Esophagus squamous epithelium (tissue), 5 donors: ENCODE data around the gene OSBPL8. TPM values are rescaled to one million over a fixed set of nuclear protein-coding genes. Genes with fewer than 3 reads are reported as not detected.

Experiments used
- DNase-seq: peaks from one replicate; lab custom pipeline; 2025; lab: John Stamatoyannopoulos, UW
- H3K27ac ChIP-seq, 4 donors: fragments of 200-600 bp; sonication (generic); one replicate each; pipeline ENCODE4 v1.5.1; 2016 to 2019; ENCODE audit warnings: mild to moderate bottlenecking in 1 of 4
- H3K27me3 ChIP-seq, 4 donors: fragments of 200-600 bp; sonication (generic); 1 replicate in 3 of 4; 2 replicates in 1 of 4; pipeline versions ENCODE4 v1.5.1 to v1.6.0; 2017 to 2021; ENCODE audit warnings: antibody characterized with exemption in 1 of 4
- H3K36me3 ChIP-seq, 3 donors: fragments of 200-600 bp; sonication (generic); one replicate each; pipeline ENCODE4 v1.5.1; 2016 to 2019
- H3K4me1 ChIP-seq, 3 donors: fragments of 200-600 bp; sonication (generic); one replicate each; pipeline ENCODE4 v1.5.1; 2017 to 2019
- H3K4me3 ChIP-seq, 4 donors: fragments of 200-600 bp; sonication (generic); 1 replicate in 3 of 4; 2 replicates in 1 of 4; pipeline ENCODE4 v1.5.1; 2016 to 2019; ENCODE audit warnings: mild to moderate bottlenecking in 2 of 4, moderate library complexity in 1 of 4
- H3K9me3 ChIP-seq, 3 donors: fragments of 200-600 bp; sonication (generic); one replicate each; pipeline ENCODE4 v1.5.1; 2016 to 2019
- CTCF ChIP-seq, 6 experiments: fragments of 450-650 bp in 4 of 6; fragments of 200-600 bp in 2 of 6; sonication (generic) in 2 of 6; IDR thresholded peaks; one replicate each; pipeline ENCODE4 v1.5.1; 2016 to 2019; ENCODE audit warnings: antibody characterized with exemption in 6 of 6, mild to moderate bottlenecking in 4 of 6, moderate library complexity in 4 of 6
- POLR2A ChIP-seq, 4 donors: fragments of 450-650 bp; IDR thresholded peaks; one replicate each; pipeline ENCODE4 v1.6.1; 2017; ENCODE audit warnings: antibody characterized with exemption in 4 of 4, mild to moderate bottlenecking in 4 of 4, moderate library complexity in 3 of 4
- WGBS, 2 donors: methylation state at CpG; one replicate each; pipeline ENCODE4 v1.1.5; 2018; 5-methylcytosine and 5-hydroxymethylcytosine counted together
- intact Hi-C: fragments of 100-400 bp; cut with DNase I; formaldehyde crosslinking; loops from one replicate; pipeline ENCODE4 v1.15.0; 2022
- total RNA-seq, 4 donors: library from RNA; depleted of rRNA; stranded (reverse); fragments of >200 nt; gene quantifications; one replicate each; pipeline ENCODE4 v1.1.0, GENCODE V29; 2016
- donor health status: DM: yes; HTN: yes; CAD: no.

The OSBPL8 gene
- total RNA-seq, 4 donors from 2014 or later = 30.3 to 60.8 (median 43.0) TPM

- Histone ChIP-seq H3K4me1 (no peaks in the 10 kb centered on the region), H3K4me3 (no peak overlapping the region), H3K9me3 (peaks cover 0 to 13% (median 0%) of the 10 kb centered on the region in 3 donors), H3K27me3 (no peaks in the 10 kb centered on the region), H3K27ac (no peak overlapping the region), H3K36me3 (peaks cover 0 to 16% (median 0%) of the 10 kb centered on the region in 3 donors)
- WGBS, 2 donors = 80 to 98% methylated on average over 1 to 4 of the region's 4 CpGs
- no peak for TF ChIP-seq CTCF (IDR thresholded peaks at IDR 0.05)
- no peak for TF ChIP-seq POLR2A (IDR thresholded peaks at IDR 0.05)
- intact Hi-C loops = no loop called here
- no peak for DNase-seq
Measured at GRCh38 chr12:76490763-76491162, 68.8 kb downstream of the OSBPL8 start.

- TF ChIP-seq POLR2A (IDR thresholded peaks at IDR 0.05) = no peak
- no peak for TF ChIP-seq CTCF (IDR thresholded peaks at IDR 0.05)
- H3K9me3 ChIP-seq = peaks cover 0 to 13% (median 0%) of the 10 kb centered on the region in 3 donors
- intact Hi-C loops = no loop called here
- H3K27ac ChIP-seq = no peak overlapping the region
- no peak for DNase-seq
- peaks cover 0 to 25% (median 0%) of the 10 kb centered on the region in 3 donors for H3K36me3 ChIP-seq
- 86 to 92% methylated on average over 3 of the region's 3 CpGs for WGBS, 2 donors
- no peaks in the 10 kb centered on the region for H3K27me3 ChIP-seq
- H3K4me1 ChIP-seq = no peaks in the 10 kb centered on the region
- H3K4me3 ChIP-seq = no peak overlapping the region
Measured at GRCh38 chr12:76489737-76490136, 69.8 kb downstream of the OSBPL8 start.

GRCh38 chr12:76486011-76486410 lies 73.6 kb downstream of the OSBPL8 start:
- TF ChIP-seq POLR2A (IDR thresholded peaks at IDR 0.05) = no peak
- no peak for TF ChIP-seq CTCF (IDR thresholded peaks at IDR 0.05)
- Histone ChIP-seq H3K27ac (no peak overlapping the region), H3K4me1 (no peaks in the 10 kb centered on the region), H3K9me3 (no peaks in the 10 kb centered on the region), H3K27me3 (no peaks in the 10 kb centered on the region), H3K4me3 (no peak overlapping the region), H3K36me3 (peaks cover 0 to 36% (median 0%) of the 10 kb centered on the region in 3 donors)
- 88 to 89% methylated on average over 2 of the region's 2 CpGs for WGBS, 2 donors
- intact Hi-C loops = no loop called here
- no peak for DNase-seq

- Histone ChIP-seq H3K27me3 (no peaks in the 10 kb centered on the region), H3K36me3 (peaks cover 0 to 20% (median 0%) of the 10 kb centered on the region in 3 donors), H3K4me3 (no peak overlapping the region), H3K4me1 (peaks cover 0 to 2% (median 0%) of the 10 kb centered on the region in 3 donors), H3K9me3 (no peaks in the 10 kb centered on the region), H3K27ac (no peak overlapping the region)
- TF ChIP-seq CTCF (IDR thresholded peaks at IDR 0.05) (no peak), POLR2A (IDR thresholded peaks at IDR 0.05) (no peak)
- intact Hi-C loops = no loop called here
- DNase-seq = no peak
Measured at GRCh38 chr12:76480796-76481195, 78.8 kb downstream of the OSBPL8 start.

- no peak overlapping the region for H3K27ac ChIP-seq
- no peaks in the 10 kb centered on the region for H3K27me3 ChIP-seq
- peaks cover 0 to 6% (median 0%) of the 10 kb centered on the region in 3 donors for H3K4me1 ChIP-seq
- TF ChIP-seq POLR2A (IDR thresholded peaks at IDR 0.05) (no peak), CTCF (IDR thresholded peaks at IDR 0.05) (no peak)
- H3K36me3 ChIP-seq = peaks cover 0 to 8% (median 0%) of the 10 kb centered on the region in 3 donors
- WGBS, 2 donors = 92 to 95% methylated on average over 4 to 5 of the region's 5 CpGs
- no peak overlapping the region for H3K4me3 ChIP-seq
- no peak for DNase-seq
- no peaks in the 10 kb centered on the region for H3K9me3 ChIP-seq
- intact Hi-C loops = no loop called here
Measured at GRCh38 chr12:76478045-76478444, 81.5 kb downstream of the OSBPL8 start.
